Measurements from ENCODE around the gene CCDC122. TPM values are rescaled to one million over a fixed set of nuclear protein-coding genes. Genes with fewer than 3 reads are reported as not detected.

The CCDC122 gene
- total RNA-seq, 1 experiment from 2014 or later: 6.2 TPM

DNA sequence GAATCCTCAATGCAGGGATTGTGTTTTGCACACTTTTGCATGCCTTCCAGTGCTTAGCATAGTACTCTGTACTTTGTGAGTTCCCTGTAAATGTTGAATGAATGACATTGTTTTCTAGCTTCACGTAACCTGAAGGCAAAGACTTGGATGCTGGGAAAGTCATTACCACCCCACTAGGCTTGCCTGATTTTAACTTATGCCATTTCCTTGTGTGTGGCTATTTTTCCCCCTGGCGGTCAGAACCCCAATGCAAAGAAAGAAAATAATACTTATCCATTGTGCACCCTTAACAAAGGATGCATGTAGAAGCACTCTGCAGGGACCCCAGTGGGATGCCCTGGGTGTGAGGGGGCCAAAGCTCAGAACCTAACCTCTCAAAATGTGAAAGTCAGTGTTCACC lies 91.5 kb downstream of the CCDC122 start:
- Mint-ChIP-seq H3K4me3 (ENCODE audit: low read depth, unreplicated experiment) (peak overlapping the region; percentile 85), H3K27ac (ENCODE audit: unreplicated experiment) (no peak overlapping the region), H3K36me3 (ENCODE audit: insufficient read depth, unreplicated experiment) (peaks cover 20% of the 10 kb centered on the region), H3K27me3 (ENCODE audit: unreplicated experiment) (no peaks in the 10 kb centered on the region), H3K4me1 (ENCODE audit: low read depth, unreplicated experiment) (peaks cover 10% of the 10 kb centered on the region), H3K9me3 (ENCODE audit: low read depth, unreplicated experiment) (no peaks in the 10 kb centered on the region)
- no TSS peak for BruUV-seq (replicated peaks)
- peak; percentile 17 for TF ChIP-seq CTCF (IDR thresholded peaks at IDR 0.05; ENCODE audit: unreplicated experiment)
- CTCF ChIA-PET: interaction anchor here (0.6 kb wide), 1 partner anchor 358 kb away, joined by 3 read pairs; no protein-coding TSS in a partner anchor
- intact Hi-C loops (cut with micrococcal nuclease; ENCODE audit: unreplicated experiment): loop anchor here (1.0 to 10.0 kb wide), 4 partner anchors 221 to 485 kb away; no protein-coding TSS in a partner anchor
- peak; percentile 52 for DNase-seq

DNA sequence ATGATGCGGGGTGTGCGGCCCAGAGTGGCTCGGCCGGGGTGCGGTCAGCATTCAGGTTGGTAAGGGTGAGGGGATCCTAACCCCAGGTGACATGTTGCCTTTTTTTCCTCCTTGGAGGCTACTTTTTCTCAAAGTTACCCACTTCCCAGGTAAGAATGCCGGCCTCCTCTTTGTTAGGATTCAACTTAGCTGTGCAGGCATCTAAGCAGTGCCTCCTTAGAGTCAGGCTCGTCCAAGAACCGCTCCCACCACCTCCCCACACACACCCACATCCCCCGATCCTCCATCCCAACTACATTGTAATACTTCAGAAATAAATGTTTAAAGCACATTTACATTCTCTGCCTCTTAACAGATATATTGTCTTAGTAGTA lies 92.0 kb downstream of the CCDC122 start:
- intact Hi-C loops (cut with micrococcal nuclease; ENCODE audit: unreplicated experiment): loop anchor here (5.0 to 10.0 kb wide), 3 partner anchors 220 to 400 kb away; no protein-coding TSS in a partner anchor
- peak overlapping the region; percentile 85 for H3K4me3 Mint-ChIP-seq (ENCODE audit: low read depth, unreplicated experiment)
- peaks cover 20% of the 10 kb centered on the region for H3K36me3 Mint-ChIP-seq (ENCODE audit: insufficient read depth, unreplicated experiment)
- no peak for DNase-seq
- no TSS peak for BruUV-seq (replicated peaks)
- H3K27ac Mint-ChIP-seq (ENCODE audit: unreplicated experiment): no peak overlapping the region
- H3K27me3 Mint-ChIP-seq (ENCODE audit: unreplicated experiment): no peaks in the 10 kb centered on the region
- no peak for TF ChIP-seq CTCF (IDR thresholded peaks at IDR 0.05; ENCODE audit: unreplicated experiment)
- CTCF ChIA-PET: interaction anchor here (0.6 to 1.1 kb wide), 2 partner anchors 357 to 484 kb away, joined by 3 read pairs; no protein-coding TSS in a partner anchor
- no peaks in the 10 kb centered on the region for H3K9me3 Mint-ChIP-seq (ENCODE audit: low read depth, unreplicated experiment)
- H3K4me1 Mint-ChIP-seq (ENCODE audit: low read depth, unreplicated experiment): peaks cover 10% of the 10 kb centered on the region

DNA sequence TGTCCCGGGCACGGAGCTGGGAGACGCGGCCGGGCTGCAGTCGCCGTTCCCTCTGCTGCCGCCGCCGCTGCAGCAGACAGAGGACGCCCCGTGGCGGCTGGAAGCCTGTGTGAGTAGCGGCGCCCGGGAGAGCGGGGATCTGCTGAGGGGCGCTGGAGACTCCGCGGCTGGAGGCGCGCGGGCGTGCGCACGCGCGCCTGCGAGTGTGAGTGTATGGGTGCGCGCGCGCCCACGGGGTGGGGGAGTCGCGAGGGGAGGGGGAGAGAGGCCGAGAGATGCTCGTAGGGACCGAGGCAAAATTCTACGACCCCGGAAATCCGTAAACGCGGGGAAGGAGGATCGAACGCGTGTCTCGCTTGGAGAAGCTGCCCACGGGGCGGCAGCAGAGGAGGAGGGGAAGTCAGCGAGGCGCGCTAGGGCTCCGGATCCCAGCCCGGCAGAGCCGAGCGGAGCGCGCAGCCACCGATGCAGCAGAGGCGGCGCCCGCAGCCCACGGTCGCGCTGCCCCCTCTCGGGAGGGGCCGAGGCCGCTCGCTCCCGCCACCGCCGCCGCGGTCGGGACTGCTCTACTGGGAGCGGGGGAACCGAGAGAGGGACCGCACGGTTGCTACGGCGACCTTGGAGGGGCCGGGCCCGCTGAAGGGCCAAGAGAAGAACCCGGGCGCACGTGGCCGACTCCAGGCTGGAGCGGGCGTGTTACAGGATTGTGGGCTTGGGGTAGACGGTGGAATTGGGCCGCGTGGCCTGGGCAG lies 92.6 kb downstream of the CCDC122 start, which contains the start of gene ENOX1:
ENOX1 (minus strand) TSS at position 207 of the 752 bp plus-strand sequence.
- H3K36me3 Mint-ChIP-seq (ENCODE audit: insufficient read depth, unreplicated experiment): peaks cover 20% of the 10 kb centered on the region
- DNase-seq: peak; percentile 49
- no peaks in the 10 kb centered on the region for H3K27me3 Mint-ChIP-seq (ENCODE audit: unreplicated experiment)
- no TSS peak for BruUV-seq (replicated peaks)
- H3K4me1 Mint-ChIP-seq (ENCODE audit: low read depth, unreplicated experiment): peaks cover 10% of the 10 kb centered on the region
- H3K9me3 Mint-ChIP-seq (ENCODE audit: low read depth, unreplicated experiment): no peaks in the 10 kb centered on the region
- intact Hi-C loops (cut with micrococcal nuclease; ENCODE audit: unreplicated experiment): loop anchor here (5.0 to 10.0 kb wide), 3 partner anchors 220 to 400 kb away; no protein-coding TSS in a partner anchor
- CTCF ChIA-PET: interaction anchor here (1.1 kb wide), 1 partner anchor 484 kb away, joined by 3 read pairs; no protein-coding TSS in a partner anchor
- H3K4me3 Mint-ChIP-seq (ENCODE audit: low read depth, unreplicated experiment): peak within 1 kb of the TSS; percentile 85
- H3K27ac Mint-ChIP-seq (ENCODE audit: unreplicated experiment): peak within 1 kb of the TSS; percentile 50
- TF ChIP-seq CTCF (IDR thresholded peaks at IDR 0.05; ENCODE audit: unreplicated experiment): no peak

DNA sequence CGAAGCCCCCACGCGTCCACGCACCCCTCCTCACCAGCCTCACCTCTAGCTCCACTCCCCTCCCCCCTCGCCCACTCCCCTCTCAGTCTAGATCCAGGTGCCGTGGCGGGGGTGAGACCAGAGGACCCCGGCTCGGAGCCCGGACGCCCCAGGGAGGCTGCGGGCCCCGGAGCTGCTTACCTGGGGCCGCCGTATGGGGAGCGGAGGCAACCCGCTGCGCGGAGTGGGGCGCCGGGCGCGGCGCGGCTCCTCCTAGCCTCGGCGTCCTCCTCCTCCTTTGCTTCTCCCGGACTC lies 93.1 kb downstream of the CCDC122 start:
- TF ChIP-seq CTCF (IDR thresholded peaks at IDR 0.05; ENCODE audit: unreplicated experiment): no peak

More for the DNA sequence above, 93.1 kb downstream of the CCDC122 start:
- Mint-ChIP-seq H3K4me1 (ENCODE audit: low read depth, unreplicated experiment) (peaks cover 10% of the 10 kb centered on the region), H3K9me3 (ENCODE audit: low read depth, unreplicated experiment) (no peaks in the 10 kb centered on the region), H3K36me3 (ENCODE audit: insufficient read depth, unreplicated experiment) (peaks cover 20% of the 10 kb centered on the region), H3K27me3 (ENCODE audit: unreplicated experiment) (no peaks in the 10 kb centered on the region), H3K4me3 (ENCODE audit: low read depth, unreplicated experiment) (peak overlapping the region; percentile 85), H3K27ac (ENCODE audit: unreplicated experiment) (no peak overlapping the region)
- CTCF ChIA-PET: interaction anchor here (0.7 to 1.1 kb wide), 3 partner anchors 9 to 1357 kb away, joined by 3 read pairs; no protein-coding TSS in a partner anchor
- BruUV-seq (replicated peaks): no TSS peak
- no peak for DNase-seq
- intact Hi-C loops (cut with micrococcal nuclease; ENCODE audit: unreplicated experiment): loop anchor here (5.0 to 10.0 kb wide), 3 partner anchors 219 to 399 kb away; no protein-coding TSS in a partner anchor

Other genes starting within 250 kb of the CCDC122 start
- gene ENOX1, start 92.8 kb downstream of the CCDC122 start, total RNA-seq (2022): 1.2 and 1.5 TPM in 2 replicates
- 3.4 and 4.0 TPM in 2 replicates for gene LACC1, start 164 bp upstream of the CCDC122 start, total RNA-seq (2022)

Measured in Calu3 (cell line).